Measurements from ENCODE around the gene GMPS.

Gene GMPS

DNA sequence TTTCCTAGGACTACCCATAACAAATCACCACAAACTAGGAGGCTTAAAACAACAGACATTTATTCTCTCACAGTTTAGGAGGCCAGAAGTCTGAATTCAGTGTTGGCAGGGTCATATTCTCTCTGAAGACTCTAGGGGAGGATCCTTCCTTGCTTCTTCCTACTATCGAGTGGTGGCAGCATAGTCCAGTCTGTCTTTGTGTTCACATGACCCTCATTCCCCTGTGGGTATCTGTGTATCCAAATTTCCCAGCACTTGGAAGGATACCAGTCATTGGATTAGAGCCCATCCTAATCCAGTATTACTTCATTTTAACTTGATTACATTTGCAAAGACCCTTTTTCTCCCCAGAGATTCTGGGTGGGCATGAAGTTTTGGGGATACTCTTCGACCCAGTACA, 63.8 kb downstream of the GMPS start:
- Histone ChIP-seq H4K20me1 (ENCODE audit: insufficient read depth, low read length, poor library complexity, severe bottlenecking) (no peaks in the 10 kb centered on the region), H3K9me2 (replicated peaks; ENCODE audit: low read depth, low read length) (no peaks in the 10 kb centered on the region), H3K4me1 (ENCODE audit: insufficient read depth, low read length, poor library complexity, severe bottlenecking) (no peaks in the 10 kb centered on the region), H3K79me2 (ENCODE audit: insufficient read depth, low read length) (no peaks in the 10 kb centered on the region), H3K4me2 (ENCODE audit: low read depth, low read length, poor library complexity, severe bottlenecking) (no peak overlapping the region), H2AFZ (ENCODE audit: low read length) (no peak overlapping the region), H3K4me3 (ENCODE audit: low read length, poor library complexity, severe bottlenecking) (no peak overlapping the region), H3K27me3 (ENCODE audit: insufficient read depth, low read length, poor library complexity, severe bottlenecking) (no peaks in the 10 kb centered on the region), H3F3A (ENCODE audit: low read depth) (no peaks in the 10 kb centered on the region), H3K9ac (ENCODE audit: low read depth, low read length, poor library complexity, severe bottlenecking) (no peak overlapping the region), H3K9me3 (ENCODE audit: insufficient read depth, low read depth, low read length) (no peaks in the 10 kb centered on the region), H3K36me3 (ENCODE audit: insufficient read depth, low read length) (peaks cover 65% of the 10 kb centered on the region)
- TF ChIP-seq, protein P1, sequence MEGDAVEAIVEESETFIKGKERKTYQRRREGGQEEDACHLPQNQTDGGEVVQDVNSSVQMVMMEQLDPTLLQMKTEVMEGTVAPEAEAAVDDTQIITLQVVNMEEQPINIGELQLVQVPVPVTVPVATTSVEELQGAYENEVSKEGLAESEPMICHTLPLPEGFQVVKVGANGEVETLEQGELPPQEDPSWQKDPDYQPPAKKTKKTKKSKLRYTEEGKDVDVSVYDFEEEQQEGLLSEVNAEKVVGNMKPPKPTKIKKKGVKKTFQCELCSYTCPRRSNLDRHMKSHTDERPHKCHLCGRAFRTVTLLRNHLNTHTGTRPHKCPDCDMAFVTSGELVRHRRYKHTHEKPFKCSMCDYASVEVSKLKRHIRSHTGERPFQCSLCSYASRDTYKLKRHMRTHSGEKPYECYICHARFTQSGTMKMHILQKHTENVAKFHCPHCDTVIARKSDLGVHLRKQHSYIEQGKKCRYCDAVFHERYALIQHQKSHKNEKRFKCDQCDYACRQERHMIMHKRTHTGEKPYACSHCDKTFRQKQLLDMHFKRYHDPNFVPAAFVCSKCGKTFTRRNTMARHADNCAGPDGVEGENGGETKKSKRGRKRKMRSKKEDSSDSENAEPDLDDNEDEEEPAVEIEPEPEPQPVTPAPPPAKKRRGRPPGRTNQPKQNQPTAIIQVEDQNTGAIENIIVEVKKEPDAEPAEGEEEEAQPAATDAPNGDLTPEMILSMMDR (conservative IDR thresholded peaks at IDR 0.05; ENCODE audit: low read length), result no peak

DNA sequence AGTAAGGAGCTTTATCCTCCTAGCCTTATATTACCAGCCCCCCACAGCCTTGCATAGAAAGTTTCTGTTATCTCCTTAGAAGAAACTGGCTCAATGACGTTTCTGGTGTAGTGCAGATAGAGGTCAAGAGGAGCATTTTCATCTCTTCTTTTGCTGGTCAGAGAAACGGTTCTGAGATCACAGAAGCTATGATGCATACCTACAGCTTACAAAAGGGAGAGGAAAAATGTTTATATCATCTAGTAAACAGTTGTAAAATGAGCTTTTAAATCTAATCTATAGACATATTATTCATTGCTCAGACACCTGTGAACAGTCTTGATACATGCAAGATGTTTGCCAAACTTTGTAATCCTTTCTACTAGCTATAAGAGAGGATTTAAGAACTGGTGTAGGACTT, 68.0 kb downstream of the GMPS start:
- no peak overlapping the region for H3K4me3 ChIP-seq (ENCODE audit: low read length, poor library complexity, severe bottlenecking)
- no peaks in the 10 kb centered on the region for H4K20me1 ChIP-seq (ENCODE audit: insufficient read depth, low read length, poor library complexity, severe bottlenecking)
- H3K36me3 ChIP-seq (ENCODE audit: insufficient read depth, low read length), result peaks cover 60% of the 10 kb centered on the region
- no peaks in the 10 kb centered on the region for H3F3A ChIP-seq (ENCODE audit: low read depth)
- H3K9ac ChIP-seq (ENCODE audit: low read depth, low read length, poor library complexity, severe bottlenecking), result no peak overlapping the region
- H3K9me2 ChIP-seq (replicated peaks; ENCODE audit: low read depth, low read length), result no peaks in the 10 kb centered on the region
- H3K9me3 ChIP-seq (ENCODE audit: insufficient read depth, low read depth, low read length), result no peaks in the 10 kb centered on the region
- H3K4me2 ChIP-seq (ENCODE audit: low read depth, low read length, poor library complexity, severe bottlenecking), result no peak overlapping the region
- no peaks in the 10 kb centered on the region for H3K27me3 ChIP-seq (ENCODE audit: insufficient read depth, low read length, poor library complexity, severe bottlenecking)
- H2AFZ ChIP-seq (ENCODE audit: low read length), result no peak overlapping the region
- TF ChIP-seq, protein P1 (conservative IDR thresholded peaks at IDR 0.05; ENCODE audit: low read length), result no peak
- TF ChIP-seq EZH2phosphoT487 (IDR thresholded peaks at IDR 0.05; ENCODE audit: borderline replicate concordance), result no peak
- H3K79me2 ChIP-seq (ENCODE audit: insufficient read depth, low read length), result no peaks in the 10 kb centered on the region
- H3K4me1 ChIP-seq (ENCODE audit: insufficient read depth, low read length, poor library complexity, severe bottlenecking), result no peaks in the 10 kb centered on the region

DNA sequence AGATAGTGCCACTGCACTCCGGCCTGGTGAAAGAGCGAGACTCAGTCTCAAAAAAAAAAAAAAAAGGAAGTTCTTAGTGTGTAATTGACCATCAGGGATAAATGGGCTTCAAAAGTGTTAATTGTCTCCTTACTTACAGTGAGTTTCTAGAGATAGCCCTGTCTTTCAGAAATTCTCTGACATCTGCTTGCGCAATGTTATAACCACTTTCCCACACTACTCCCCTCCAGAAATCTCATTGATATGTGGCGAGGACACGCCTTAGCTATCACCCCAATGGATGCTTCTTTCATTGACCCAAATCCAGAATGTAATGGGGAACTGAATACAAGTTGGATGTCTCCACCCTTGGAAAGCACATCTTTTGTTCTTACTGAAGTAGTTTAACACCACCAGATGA, 70.9 kb downstream of the GMPS start:
- no peak overlapping the region for H3K4me2 ChIP-seq (ENCODE audit: low read depth, low read length, poor library complexity, severe bottlenecking)
- H3F3A ChIP-seq (ENCODE audit: low read depth), result no peaks in the 10 kb centered on the region
- H3K27me3 ChIP-seq (ENCODE audit: insufficient read depth, low read length, poor library complexity, severe bottlenecking), result no peaks in the 10 kb centered on the region
- H3K9ac ChIP-seq (ENCODE audit: low read depth, low read length, poor library complexity, severe bottlenecking), result no peak overlapping the region
- H3K4me1 ChIP-seq (ENCODE audit: insufficient read depth, low read length, poor library complexity, severe bottlenecking), result no peaks in the 10 kb centered on the region
- H3K4me3 ChIP-seq (ENCODE audit: low read length, poor library complexity, severe bottlenecking), result no peak overlapping the region
- H3K79me2 ChIP-seq (ENCODE audit: insufficient read depth, low read length), result no peaks in the 10 kb centered on the region
- H3K9me2 ChIP-seq (replicated peaks; ENCODE audit: low read depth, low read length), result no peaks in the 10 kb centered on the region
- no peaks in the 10 kb centered on the region for H4K20me1 ChIP-seq (ENCODE audit: insufficient read depth, low read length, poor library complexity, severe bottlenecking)
- peaks cover 33% of the 10 kb centered on the region for H3K36me3 ChIP-seq (ENCODE audit: insufficient read depth, low read length)
- H3K9me3 ChIP-seq (ENCODE audit: insufficient read depth, low read depth, low read length), result no peaks in the 10 kb centered on the region
- TF ChIP-seq, protein P1 (conservative IDR thresholded peaks at IDR 0.05; ENCODE audit: low read length), result no peak
- no peak for TF ChIP-seq EZH2phosphoT487 (IDR thresholded peaks at IDR 0.05; ENCODE audit: borderline replicate concordance)
- no peak overlapping the region for H2AFZ ChIP-seq (ENCODE audit: low read length)

Measured in Loucy (cell line).